ENCODE measurements around the gene ZC3H12D. TPM values are rescaled to one million over a fixed set of nuclear protein-coding genes. Genes with fewer than 3 reads are reported as not detected.

ZC3H12D gene
- polyA plus RNA-seq, 3 donors, result 0.96 to 4.7 (median 1.2) TPM

DNA sequence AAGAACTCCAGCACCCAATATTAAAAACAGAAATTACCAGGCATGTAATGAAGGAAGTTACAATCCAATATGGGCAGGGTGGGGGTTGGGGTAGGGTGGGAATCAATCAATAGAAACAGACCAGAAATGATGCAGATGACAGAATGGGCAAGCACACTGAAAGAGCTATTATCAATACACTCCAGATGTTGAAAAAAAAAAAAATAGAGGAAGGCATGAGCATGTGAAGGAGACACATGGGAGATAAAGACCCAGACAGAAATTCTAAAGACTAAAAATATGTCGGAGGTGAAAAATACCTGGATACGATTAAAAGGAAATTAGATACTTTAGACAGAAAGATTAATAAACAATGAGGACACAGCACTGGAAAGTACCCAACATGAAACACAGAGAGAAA, 19.1 kb upstream of the ZC3H12D start:
- Histone ChIP-seq H3K4me1 (ENCODE audit: control insufficient read depth in 1 of 2, insufficient read depth in 2 of 2, low read length in 2 of 2) (no peaks in the 10 kb centered on the region), H3K27ac (ENCODE audit: low read depth in 1 of 2, low read length in 2 of 2) (no peak overlapping the region), H3K79me2 (ENCODE audit: insufficient read depth, low read length) (no peaks in the 10 kb centered on the region), H3K9me3 (replicated peaks in 1 of 2; ENCODE audit: control insufficient read depth in 1 of 2, insufficient read depth in 1 of 2, low read length in 2 of 2) (no peaks in the 10 kb centered on the region), H4K20me1 (ENCODE audit: insufficient read depth, low read length) (no peaks in the 10 kb centered on the region), H3K9ac (ENCODE audit: insufficient read depth, low read length, poor library complexity, severe bottlenecking) (no peak overlapping the region), H3K4me2 (replicated peaks; ENCODE audit: extremely low read depth, low read length, poor library complexity, severe bottlenecking) (no peak overlapping the region), H3K4me3 (replicated peaks in 1 of 3; ENCODE audit: low read depth in 2 of 3, low read length in 3 of 3) (no peak overlapping the region), H2AFZ (ENCODE audit: insufficient read depth, low read depth, low read length, poor library complexity, severe bottlenecking) (no peak overlapping the region), H3K36me3 (replicated peaks in 1 of 2; ENCODE audit: control insufficient read depth in 1 of 2, insufficient read depth in 2 of 2, low read length in 2 of 2) (peaks cover 20 to 66% of the 10 kb centered on the region in 2 donors), H3K27me3 (ENCODE audit: control insufficient read depth in 2 of 2, insufficient read depth in 2 of 2, low read length in 2 of 2) (no peaks in the 10 kb centered on the region)
- Mint-ChIP-seq H3K4me3 (no peak overlapping the region), H3K9me3 (no peaks in the 10 kb centered on the region), H3K36me3 (peaks cover 43 to 48% of the 10 kb centered on the region in 2 donors), H3K27ac (peak overlapping the region in 2 of 7 donors; percentile 25 to 41), H3K27me3 (ENCODE audit: low read depth in 3 of 3) (no peaks in the 10 kb centered on the region), H3K4me1 (peaks cover 2% of the 10 kb centered on the region)
- TF ChIP-seq, protein P1, sequence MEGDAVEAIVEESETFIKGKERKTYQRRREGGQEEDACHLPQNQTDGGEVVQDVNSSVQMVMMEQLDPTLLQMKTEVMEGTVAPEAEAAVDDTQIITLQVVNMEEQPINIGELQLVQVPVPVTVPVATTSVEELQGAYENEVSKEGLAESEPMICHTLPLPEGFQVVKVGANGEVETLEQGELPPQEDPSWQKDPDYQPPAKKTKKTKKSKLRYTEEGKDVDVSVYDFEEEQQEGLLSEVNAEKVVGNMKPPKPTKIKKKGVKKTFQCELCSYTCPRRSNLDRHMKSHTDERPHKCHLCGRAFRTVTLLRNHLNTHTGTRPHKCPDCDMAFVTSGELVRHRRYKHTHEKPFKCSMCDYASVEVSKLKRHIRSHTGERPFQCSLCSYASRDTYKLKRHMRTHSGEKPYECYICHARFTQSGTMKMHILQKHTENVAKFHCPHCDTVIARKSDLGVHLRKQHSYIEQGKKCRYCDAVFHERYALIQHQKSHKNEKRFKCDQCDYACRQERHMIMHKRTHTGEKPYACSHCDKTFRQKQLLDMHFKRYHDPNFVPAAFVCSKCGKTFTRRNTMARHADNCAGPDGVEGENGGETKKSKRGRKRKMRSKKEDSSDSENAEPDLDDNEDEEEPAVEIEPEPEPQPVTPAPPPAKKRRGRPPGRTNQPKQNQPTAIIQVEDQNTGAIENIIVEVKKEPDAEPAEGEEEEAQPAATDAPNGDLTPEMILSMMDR (IDR thresholded peaks at IDR 0.05), result no peak
- intact Hi-C loops (cut with micrococcal nuclease), result no loop called here
- DNase-seq, result no peak
- no CpG with 5 or more reads among the region's 2 CpGs for WGBS (ENCODE audit: insufficient coverage)

DNA sequence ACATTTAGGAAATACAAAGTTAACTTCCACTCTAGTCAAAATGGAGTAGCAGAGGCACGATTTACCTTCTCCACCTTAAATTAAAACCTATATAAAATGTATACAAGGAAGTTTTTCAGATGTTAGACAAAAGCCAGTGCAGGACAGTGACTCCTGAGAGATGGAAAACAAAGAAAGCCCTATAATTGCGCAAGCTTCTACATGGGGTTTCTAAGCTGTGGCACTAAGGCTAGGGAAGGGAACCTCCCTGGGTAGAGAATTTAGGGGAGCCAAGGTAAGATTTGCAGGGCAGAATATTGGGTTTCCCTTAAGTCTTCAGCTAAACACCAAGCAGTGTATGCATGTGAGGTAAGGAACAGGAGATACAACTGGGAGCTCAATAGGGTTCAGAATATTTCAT, 18.5 kb upstream of the ZC3H12D start:
- Mint-ChIP-seq H3K9me3 (no peaks in the 10 kb centered on the region), H3K27me3 (ENCODE audit: low read depth in 3 of 3) (no peaks in the 10 kb centered on the region), H3K4me1 (peaks cover 3% of the 10 kb centered on the region), H3K27ac (peak overlapping the region in 1 of 7 donors; percentile 3), H3K4me3 (no peak overlapping the region), H3K36me3 (peaks cover 40 to 43% of the 10 kb centered on the region in 2 donors)
- intact Hi-C loops (cut with micrococcal nuclease), result no loop called here
- H3K27me3 ChIP-seq (ENCODE audit: control insufficient read depth in 2 of 2, insufficient read depth in 2 of 2, low read length in 2 of 2), result no peaks in the 10 kb centered on the region
- H3K4me3 ChIP-seq (replicated peaks in 1 of 3; ENCODE audit: low read depth in 2 of 3, low read length in 3 of 3), result no peak overlapping the region
- WGBS (ENCODE audit: insufficient coverage), result no CpG with 5 or more reads among the region's 2 CpGs
- H3K4me2 ChIP-seq (replicated peaks; ENCODE audit: extremely low read depth, low read length, poor library complexity, severe bottlenecking), result no peak overlapping the region
- no peak for DNase-seq
- no peak overlapping the region for H3K9ac ChIP-seq (ENCODE audit: insufficient read depth, low read length, poor library complexity, severe bottlenecking)
- no peaks in the 10 kb centered on the region for H3K79me2 ChIP-seq (ENCODE audit: insufficient read depth, low read length)
- H2AFZ ChIP-seq (ENCODE audit: insufficient read depth, low read depth, low read length, poor library complexity, severe bottlenecking), result no peak overlapping the region
- H3K4me1 ChIP-seq (ENCODE audit: control insufficient read depth in 1 of 2, insufficient read depth in 2 of 2, low read length in 2 of 2), result no peaks in the 10 kb centered on the region
- no peaks in the 10 kb centered on the region for H4K20me1 ChIP-seq (ENCODE audit: insufficient read depth, low read length)
- H3K36me3 ChIP-seq (replicated peaks in 1 of 2; ENCODE audit: control insufficient read depth in 1 of 2, insufficient read depth in 2 of 2, low read length in 2 of 2), result peaks cover 17 to 62% of the 10 kb centered on the region in 2 donors
- no peaks in the 10 kb centered on the region for H3K9me3 ChIP-seq (replicated peaks in 1 of 2; ENCODE audit: control insufficient read depth in 1 of 2, insufficient read depth in 1 of 2, low read length in 2 of 2)
- TF ChIP-seq, protein P1 (IDR thresholded peaks at IDR 0.05), result no peak
- H3K27ac ChIP-seq (ENCODE audit: low read depth in 1 of 2, low read length in 2 of 2), result no peak overlapping the region
